GM12891 (cell line): ENCODE results near the gene ARG1.

Source experiments
- DNase-seq: peaks from one replicate; pipeline ENCODE4 v3.0.0; 2011; ENCODE audit warnings: low spot score; ENCODE audit not compliant: insufficient read length
- FAIRE-seq: peaks from 2 replicates; lab custom pipeline; 2011; peaks lifted over from hg19 to GRCh38; lab: Jason Lieb, UNC
- PAX5 ChIP-seq: IDR thresholded peaks from 2 replicates; pipeline ENCODE4 v1.6.1; 2011; ENCODE audit warnings: low read length, moderate library complexity, mild to moderate bottlenecking; ENCODE audit not compliant: insufficient read depth, severe bottlenecking
- POLR2A ChIP-seq: IDR thresholded peaks from 2 replicates; pipeline ENCODE4 v1.6.1; 2011; ENCODE audit warnings: low read depth, low read length, control low read depth
- POLR2AphosphoS5 ChIP-seq: IDR thresholded peaks from 2 replicates; pipeline ENCODE4 v1.6.1; 2011; ENCODE audit warnings: low read depth, low read length, control low read depth
- POU2F2 ChIP-seq: IDR thresholded peaks from 2 replicates; pipeline ENCODE4 v1.6.1; 2011; ENCODE audit warnings: low read depth, mild to moderate bottlenecking, control low read depth, low read length, moderate library complexity
- SPI1 ChIP-seq: IDR thresholded peaks from 2 replicates; pipeline ENCODE4 v1.6.1; 2011; ENCODE audit warnings: low read depth, low read length, control low read depth
- TAF1 ChIP-seq: IDR thresholded peaks from 2 replicates; pipeline ENCODE4 v1.6.1; 2011; ENCODE audit warnings: low read depth, low read length, control low read depth

ARG1 gene

GRCh38 chr6:131586543-131586942 is 13.5 kb downstream of the ARG1 start:
- DNase-seq (no peak), FAIRE-seq (no peak)
- TF ChIP-seq POU2F2 (no peak), TAF1 (no peak), SPI1 (no peak), POLR2AphosphoS5 (no peak), POLR2A (no peak), PAX5 (no peak)

GRCh38 chr6:131587909-131588308 is 14.9 kb downstream of the ARG1 start:
- no peak for FAIRE-seq
- no peak for TF ChIP-seq POLR2A
- TF ChIP-seq POLR2AphosphoS5 = no peak
- no peak for TF ChIP-seq POU2F2
- no peak for TF ChIP-seq TAF1
- TF ChIP-seq PAX5 = no peak
- no peak for TF ChIP-seq SPI1

GRCh38 chr6:131588643-131589042 is 15.6 kb downstream of the ARG1 start:
- no peak for DNase-seq
- TF ChIP-seq SPI1 (no peak), POLR2AphosphoS5 (no peak), POU2F2 (no peak), TAF1 (no peak), POLR2A (no peak), PAX5 (no peak)
- FAIRE-seq = no peak

More at GRCh38 chr6:131587909-131588308, 14.9 kb downstream of the ARG1 start:
- no peak for DNase-seq

- FAIRE-seq = no peak
- DNase-seq = no peak
- no peak for TF ChIP-seq POLR2AphosphoS5
- TF ChIP-seq POLR2A = no peak
- no peak for TF ChIP-seq TAF1
- no peak for TF ChIP-seq PAX5
- no peak for TF ChIP-seq POU2F2
- no peak for TF ChIP-seq SPI1
Observed at GRCh38 chr6:131592935-131593334, 19.9 kb downstream of the ARG1 start.

GRCh38 chr6:131594074-131594473 is 21.0 kb downstream of the ARG1 start:
- FAIRE-seq = no peak
- no peak for TF ChIP-seq POU2F2
- no peak for TF ChIP-seq PAX5
- TF ChIP-seq TAF1 = no peak
- no peak for TF ChIP-seq SPI1
- no peak for TF ChIP-seq POLR2AphosphoS5
- no peak for TF ChIP-seq POLR2A
- no peak for DNase-seq

GRCh38 chr6:131597446-131597845 is 24.4 kb downstream of the ARG1 start:
- no peak for DNase-seq
- no peak for TF ChIP-seq POLR2A
- no peak for TF ChIP-seq POLR2AphosphoS5
- no peak for TF ChIP-seq SPI1
- TF ChIP-seq POU2F2 = no peak
- TF ChIP-seq TAF1 = no peak
- TF ChIP-seq PAX5 = no peak
- FAIRE-seq = no peak

- no peak for TF ChIP-seq PAX5
- TF ChIP-seq TAF1 = no peak
- TF ChIP-seq POU2F2 = no peak
- no peak for TF ChIP-seq POLR2A
- TF ChIP-seq POLR2AphosphoS5 = no peak
- TF ChIP-seq SPI1 = no peak
- FAIRE-seq (no peak), DNase-seq (no peak)
Observed at GRCh38 chr6:131600716-131601115, 27.7 kb downstream of the ARG1 start.

- FAIRE-seq = no peak
- DNase-seq = no peak
- TF ChIP-seq TAF1 (no peak), POLR2A (no peak), SPI1 (no peak), PAX5 (no peak), POLR2AphosphoS5 (no peak)
Observed at GRCh38 chr6:131602781-131603312, 29.8 kb downstream of the ARG1 start.

GRCh38 chr6:131613296-131613925 is 40.4 kb downstream of the ARG1 start:
- DNase-seq (no peak), FAIRE-seq (no peak)
- TF ChIP-seq SPI1 (no peak), TAF1 (no peak), POLR2AphosphoS5 (no peak), POU2F2 (no peak), PAX5 (no peak), POLR2A (no peak)

GRCh38 chr6:131615275-131615674 is 42.2 kb downstream of the ARG1 start:
- TF ChIP-seq POLR2AphosphoS5 = no peak
- TF ChIP-seq SPI1 = no peak
- TF ChIP-seq TAF1 = no peak
- no peak for TF ChIP-seq POLR2A
- TF ChIP-seq POU2F2 = no peak
- no peak for TF ChIP-seq PAX5
- DNase-seq (no peak), FAIRE-seq (no peak)
